ENCODE data around the gene CPSF7. TPM values are rescaled to one million over a fixed set of nuclear protein-coding genes. Genes with fewer than 3 reads are reported as not detected.

The CPSF7 gene
- polyA plus RNA-seq, 3 donors: 12.5 to 67.5 (median 20.1) TPM

DNA sequence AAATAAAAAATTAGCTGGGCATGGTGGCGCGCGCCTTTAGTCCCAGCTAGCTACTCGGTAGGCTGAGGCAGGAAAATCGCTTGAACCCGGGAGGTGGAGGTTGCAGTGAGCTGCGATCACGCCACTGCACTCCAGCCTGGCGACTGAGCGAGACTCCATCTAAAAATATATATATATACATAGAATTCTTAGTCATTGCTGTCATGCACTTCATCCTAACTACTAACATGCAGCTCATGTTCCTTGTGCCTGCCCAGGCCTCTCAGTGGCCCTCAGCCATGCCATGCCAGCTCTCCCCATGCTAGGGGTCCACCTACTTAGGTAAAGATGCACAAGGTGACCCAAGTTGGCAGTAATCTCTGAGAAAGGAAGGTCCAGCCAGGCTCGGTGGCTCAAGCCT, 71.2 kb downstream of the CPSF7 start:
- H3K4me1 Mint-ChIP-seq: peaks cover 63% of the 10 kb centered on the region
- no peak overlapping the region for H3K27ac ChIP-seq (ENCODE audit: low read depth in 1 of 2, low read length in 2 of 2)

DNA sequence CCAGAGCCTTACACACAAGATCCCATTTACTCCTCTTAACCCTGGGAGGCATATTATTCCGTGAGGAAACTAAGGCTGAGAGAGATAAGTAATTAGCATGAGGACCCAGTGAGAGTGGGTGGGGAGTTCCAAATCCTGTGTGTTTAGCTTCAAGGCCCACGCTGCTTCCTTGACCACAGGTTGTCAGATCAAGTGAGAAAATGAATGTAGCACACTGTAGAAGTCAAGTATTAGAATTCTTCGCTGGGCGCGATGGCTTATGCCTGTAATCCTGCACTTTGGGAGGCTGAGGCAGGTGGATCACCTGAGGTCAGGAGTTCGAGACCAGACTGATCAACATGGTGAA, 71.9 kb downstream of the CPSF7 start:
- peaks cover 16 to 17% of the 10 kb centered on the region in 2 donors for H3K36me3 ChIP-seq (replicated peaks in 1 of 2; ENCODE audit: control insufficient read depth in 1 of 2, insufficient read depth in 2 of 2, low read length in 2 of 2)
- no peaks in the 10 kb centered on the region for H3K9me3 Mint-ChIP-seq
- H3K27ac ChIP-seq (ENCODE audit: low read depth in 1 of 2, low read length in 2 of 2): peak overlapping the region; percentile 96 to 99
- no peaks in the 10 kb centered on the region for H3K27me3 ChIP-seq (ENCODE audit: control insufficient read depth in 2 of 2, insufficient read depth in 2 of 2, low read length in 2 of 2)
- peak overlapping the region; percentile 33 for H3K4me2 ChIP-seq (replicated peaks; ENCODE audit: extremely low read depth, low read length, poor library complexity, severe bottlenecking)
- peaks cover 30% of the 10 kb centered on the region for H3K79me2 ChIP-seq (ENCODE audit: insufficient read depth, low read length)
- peak overlapping the region; percentile 90 to 97 (median 95) for H3K27ac Mint-ChIP-seq
- peaks cover 29 to 41% of the 10 kb centered on the region in 2 donors for H3K36me3 Mint-ChIP-seq
- H3K4me1 Mint-ChIP-seq: peaks cover 62% of the 10 kb centered on the region
- no peak overlapping the region for H3K4me3 Mint-ChIP-seq
- no peak overlapping the region for H2AFZ ChIP-seq (ENCODE audit: insufficient read depth, low read depth, low read length, poor library complexity, severe bottlenecking)
- intact Hi-C loops (cut with micrococcal nuclease): loop anchor here in 1 of 2 donors (1.0 to 2.0 kb wide), 2 partner anchors 10 to 35 kb away; partner anchors contain the start of gene TMEM216
- DNase-seq: no peak
- WGBS (ENCODE audit: insufficient coverage): 96% methylated on average over 4 of the region's 6 CpGs
- H3K4me1 ChIP-seq (ENCODE audit: control insufficient read depth in 1 of 2, insufficient read depth in 2 of 2, low read length in 2 of 2): peaks cover 59 to 62% of the 10 kb centered on the region in 2 donors
- H4K20me1 ChIP-seq (ENCODE audit: insufficient read depth, low read length): no peaks in the 10 kb centered on the region
- H3K4me3 ChIP-seq (replicated peaks in 1 of 3; ENCODE audit: low read depth in 2 of 3, low read length in 3 of 3): peak overlapping the region in 1 of 3 experiments; percentile 19
- no peaks in the 10 kb centered on the region for H3K9me3 ChIP-seq (replicated peaks in 1 of 2; ENCODE audit: control insufficient read depth in 1 of 2, insufficient read depth in 1 of 2, low read length in 2 of 2)
- TF ChIP-seq, protein P1, sequence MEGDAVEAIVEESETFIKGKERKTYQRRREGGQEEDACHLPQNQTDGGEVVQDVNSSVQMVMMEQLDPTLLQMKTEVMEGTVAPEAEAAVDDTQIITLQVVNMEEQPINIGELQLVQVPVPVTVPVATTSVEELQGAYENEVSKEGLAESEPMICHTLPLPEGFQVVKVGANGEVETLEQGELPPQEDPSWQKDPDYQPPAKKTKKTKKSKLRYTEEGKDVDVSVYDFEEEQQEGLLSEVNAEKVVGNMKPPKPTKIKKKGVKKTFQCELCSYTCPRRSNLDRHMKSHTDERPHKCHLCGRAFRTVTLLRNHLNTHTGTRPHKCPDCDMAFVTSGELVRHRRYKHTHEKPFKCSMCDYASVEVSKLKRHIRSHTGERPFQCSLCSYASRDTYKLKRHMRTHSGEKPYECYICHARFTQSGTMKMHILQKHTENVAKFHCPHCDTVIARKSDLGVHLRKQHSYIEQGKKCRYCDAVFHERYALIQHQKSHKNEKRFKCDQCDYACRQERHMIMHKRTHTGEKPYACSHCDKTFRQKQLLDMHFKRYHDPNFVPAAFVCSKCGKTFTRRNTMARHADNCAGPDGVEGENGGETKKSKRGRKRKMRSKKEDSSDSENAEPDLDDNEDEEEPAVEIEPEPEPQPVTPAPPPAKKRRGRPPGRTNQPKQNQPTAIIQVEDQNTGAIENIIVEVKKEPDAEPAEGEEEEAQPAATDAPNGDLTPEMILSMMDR (IDR thresholded peaks at IDR 0.05): no peak
- peak overlapping the region; percentile 64 for H3K9ac ChIP-seq (ENCODE audit: insufficient read depth, low read length, poor library complexity, severe bottlenecking)
- H3K27me3 Mint-ChIP-seq (ENCODE audit: low read depth in 3 of 3): peaks cover 0 to 3% (median 0%) of the 10 kb centered on the region in 3 donors

More for the DNA sequence above, 71.2 kb downstream of the CPSF7 start:
- H3K9ac ChIP-seq (ENCODE audit: insufficient read depth, low read length, poor library complexity, severe bottlenecking): no peak overlapping the region
- no peak overlapping the region for H3K4me3 ChIP-seq (replicated peaks in 1 of 3; ENCODE audit: low read depth in 2 of 3, low read length in 3 of 3)
- DNase-seq: no peak
- no peaks in the 10 kb centered on the region for H4K20me1 ChIP-seq (ENCODE audit: insufficient read depth, low read length)
- TF ChIP-seq, protein P1 (IDR thresholded peaks at IDR 0.05): no peak
- H3K4me3 Mint-ChIP-seq: no peak overlapping the region
- peaks cover 9 to 12% of the 10 kb centered on the region in 2 donors for H3K36me3 ChIP-seq (replicated peaks in 1 of 2; ENCODE audit: control insufficient read depth in 1 of 2, insufficient read depth in 2 of 2, low read length in 2 of 2)
- no peak overlapping the region for H2AFZ ChIP-seq (ENCODE audit: insufficient read depth, low read depth, low read length, poor library complexity, severe bottlenecking)
- H3K27me3 Mint-ChIP-seq (ENCODE audit: low read depth in 3 of 3): peaks cover 0 to 2% (median 0%) of the 10 kb centered on the region in 3 donors
- peaks cover 66 to 69% of the 10 kb centered on the region in 2 donors for H3K4me1 ChIP-seq (ENCODE audit: control insufficient read depth in 1 of 2, insufficient read depth in 2 of 2, low read length in 2 of 2)
- peak overlapping the region in 3 of 7 donors; percentile 18 to 100 (median 95) for H3K27ac Mint-ChIP-seq
- intact Hi-C loops (cut with micrococcal nuclease): no loop called here
- H3K9me3 Mint-ChIP-seq: no peaks in the 10 kb centered on the region
- H3K27me3 ChIP-seq (ENCODE audit: control insufficient read depth in 2 of 2, insufficient read depth in 2 of 2, low read length in 2 of 2): no peaks in the 10 kb centered on the region
- H3K36me3 Mint-ChIP-seq: peaks cover 22 to 34% of the 10 kb centered on the region in 2 donors
- H3K4me2 ChIP-seq (replicated peaks; ENCODE audit: extremely low read depth, low read length, poor library complexity, severe bottlenecking): no peak overlapping the region
- 94% methylated on average over 7 of the region's 11 CpGs for WGBS (ENCODE audit: insufficient coverage)
- no peaks in the 10 kb centered on the region for H3K9me3 ChIP-seq (replicated peaks in 1 of 2; ENCODE audit: control insufficient read depth in 1 of 2, insufficient read depth in 1 of 2, low read length in 2 of 2)
- peaks cover 37% of the 10 kb centered on the region for H3K79me2 ChIP-seq (ENCODE audit: insufficient read depth, low read length)

Data from CD14-positive monocyte (primary cell).